SK-N-DZ (cell line): Measurements from ENCODE around the gene RPLP2. TPM values are rescaled to one million over a fixed set of nuclear protein-coding genes. Genes with fewer than 3 reads are reported as not detected.
A peak's percentile ranks its signal among the peaks of the same experiment; 100 is the strongest.

ENCODE experiments used
- DNase-seq: peaks from one replicate; pipeline ENCODE4 v3.0.0-alpha.2; 2015; ENCODE audit warnings: low spot score
- polyA plus RNA-seq, 2 experiments: library from polyadenylated mRNA; depleted of rRNA; stranded (reverse); fragments of >200 nt; gene quantifications; 2 replicates each; pipeline ENCODE4 v1.2.3, GENCODE V29; 2014

RPLP2 gene
- polyA plus RNA-seq (2014; cell fraction: cytosol; rRNA removed) = 565 and 971 TPM in 2 replicates
- 537 and 699 TPM in 2 replicates for polyA plus RNA-seq (2014; cell fraction: nucleus; rRNA removed)

GRCh38 chr11:809287-810039 lies at the start of gene RPLP2:
RPLP2 (plus strand) TSS chr11:809967; CDS start chr11:810235, 268 bp downstream.
- peak; percentile 97 for DNase-seq

DNA sequence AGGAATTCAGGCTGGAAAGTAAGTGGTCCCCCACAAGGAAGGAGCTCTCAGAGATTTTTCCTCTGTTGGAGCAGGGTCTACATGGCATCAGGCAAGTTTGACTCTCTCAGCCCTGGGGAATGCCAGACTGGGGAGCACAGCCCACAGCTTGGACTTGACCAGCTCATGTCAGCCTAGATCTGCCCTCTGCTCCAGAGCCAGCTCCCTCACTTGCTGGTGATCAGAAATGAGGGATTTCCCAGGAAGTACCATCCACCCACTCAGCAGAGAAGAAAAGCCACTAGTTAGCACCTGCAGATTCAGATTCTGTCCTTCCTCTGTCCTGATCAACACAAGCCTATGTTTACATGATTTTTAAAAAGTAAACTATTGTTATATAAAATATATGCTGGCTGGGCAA lies 49.5 kb upstream of the RPLP2 start:
- no peak for DNase-seq

- DNase-seq = no peak
Observed at GRCh38 chr11:761526-762108, 48.1 kb upstream of the RPLP2 start.

DNA sequence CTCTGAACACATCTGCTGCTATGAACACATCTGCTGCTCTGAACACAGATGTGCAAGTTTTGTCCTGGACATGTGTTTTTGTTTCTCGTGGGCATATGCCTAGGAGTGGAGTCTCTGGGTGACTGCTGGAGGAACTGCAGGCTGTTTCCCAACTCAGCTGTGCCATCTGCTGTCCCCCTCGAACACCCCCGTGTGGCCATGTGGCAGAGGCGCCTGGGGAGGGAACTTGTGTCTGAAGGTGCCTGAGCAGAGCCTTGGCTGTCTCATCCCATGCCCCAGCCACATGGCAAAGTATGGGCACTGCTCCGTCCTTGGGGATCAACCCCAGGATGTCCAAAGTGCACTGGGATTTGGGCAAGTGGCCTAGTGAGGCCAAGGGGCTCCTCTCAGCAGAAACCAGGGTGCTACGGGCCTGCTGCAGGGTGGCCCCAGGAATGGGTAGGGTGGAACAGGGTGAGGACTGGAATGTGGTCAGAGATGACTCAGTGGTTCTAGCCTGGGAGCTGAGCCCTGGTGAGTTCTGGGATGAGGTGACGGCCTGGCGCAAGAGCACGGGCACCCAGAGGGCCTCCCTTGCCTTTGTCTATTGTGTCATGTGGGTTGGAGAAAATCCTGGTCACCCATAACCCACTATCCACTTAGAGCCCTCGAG lies 47.2 kb upstream of the RPLP2 start:
- no peak for DNase-seq

- DNase-seq = no peak
Observed at GRCh38 chr11:763073-763463, 46.7 kb upstream of the RPLP2 start.

- DNase-seq = no peak
Observed at GRCh38 chr11:763549-764321, 46.0 kb upstream of the RPLP2 start.

DNA sequence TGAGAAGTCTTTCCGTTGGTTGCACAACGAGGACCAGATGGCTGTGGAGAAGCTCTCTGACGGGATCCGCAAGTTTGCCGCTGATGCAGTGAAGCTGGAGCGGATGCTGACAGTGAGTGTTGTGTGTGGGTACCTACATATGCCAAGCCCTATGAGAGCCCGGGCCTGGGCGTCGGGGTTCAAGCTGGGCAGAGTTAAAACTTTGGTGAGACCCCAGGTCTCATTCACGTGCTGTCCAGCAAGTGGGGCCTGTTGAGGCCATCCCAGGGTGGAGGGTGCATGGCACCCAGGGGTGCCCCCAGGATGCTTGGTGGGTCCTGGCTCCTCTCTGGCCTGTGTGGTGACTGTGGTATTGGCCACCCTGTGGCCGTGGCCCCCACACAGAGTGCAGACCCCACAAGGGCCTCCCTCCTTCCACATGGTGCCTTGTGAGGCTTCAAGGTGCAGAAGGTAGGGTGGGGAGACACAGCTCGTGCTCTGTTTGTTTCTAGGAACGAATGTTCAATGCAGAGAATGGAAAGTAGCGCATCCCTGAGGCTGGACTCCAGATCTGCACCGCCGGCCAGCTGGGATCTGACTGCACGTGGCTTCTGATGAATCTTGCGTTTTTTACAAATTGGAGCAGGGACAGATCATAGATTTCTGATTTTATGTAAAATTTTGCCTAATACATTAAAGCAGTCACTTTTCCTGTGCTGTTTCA lies 45.3 kb upstream of the RPLP2 start:
- DNase-seq = no peak

GRCh38 chr11:765025-765801 lies 44.6 kb upstream of the RPLP2 start:
- DNase-seq = no peak

DNA sequence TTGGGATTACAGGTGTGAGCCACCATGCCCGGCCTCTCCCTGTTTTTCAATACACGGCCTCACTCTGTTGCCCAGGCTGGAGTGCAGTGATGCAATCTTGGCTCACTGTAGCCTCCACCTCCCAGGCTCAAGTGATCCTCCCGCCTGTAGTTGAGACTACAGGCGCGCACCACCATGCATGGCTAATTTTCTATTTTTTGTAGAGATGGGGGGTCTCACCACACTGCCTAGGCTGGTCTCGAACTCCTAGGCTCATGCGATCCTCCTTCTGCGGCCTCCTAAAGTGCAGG lies 44.0 kb upstream of the RPLP2 start:
- DNase-seq = no peak

- no peak for DNase-seq
Observed at GRCh38 chr11:766106-766935, 43.4 kb upstream of the RPLP2 start.

DNA sequence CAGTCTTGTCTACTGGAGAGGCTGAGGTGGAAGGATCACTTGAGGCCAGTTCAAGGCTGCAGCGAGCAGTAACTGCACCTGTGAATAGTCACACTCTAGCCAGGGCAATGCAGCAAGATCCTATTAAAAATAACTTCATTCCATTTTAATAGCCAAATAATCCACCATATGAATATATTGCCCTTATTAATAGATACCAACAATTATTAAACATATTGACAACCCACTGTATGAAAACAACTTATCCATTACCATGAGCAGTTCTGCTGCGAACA lies 42.9 kb upstream of the RPLP2 start:
- no peak for DNase-seq

GRCh38 chr11:767238-767637 lies 42.5 kb upstream of the RPLP2 start:
- DNase-seq = no peak

DNA sequence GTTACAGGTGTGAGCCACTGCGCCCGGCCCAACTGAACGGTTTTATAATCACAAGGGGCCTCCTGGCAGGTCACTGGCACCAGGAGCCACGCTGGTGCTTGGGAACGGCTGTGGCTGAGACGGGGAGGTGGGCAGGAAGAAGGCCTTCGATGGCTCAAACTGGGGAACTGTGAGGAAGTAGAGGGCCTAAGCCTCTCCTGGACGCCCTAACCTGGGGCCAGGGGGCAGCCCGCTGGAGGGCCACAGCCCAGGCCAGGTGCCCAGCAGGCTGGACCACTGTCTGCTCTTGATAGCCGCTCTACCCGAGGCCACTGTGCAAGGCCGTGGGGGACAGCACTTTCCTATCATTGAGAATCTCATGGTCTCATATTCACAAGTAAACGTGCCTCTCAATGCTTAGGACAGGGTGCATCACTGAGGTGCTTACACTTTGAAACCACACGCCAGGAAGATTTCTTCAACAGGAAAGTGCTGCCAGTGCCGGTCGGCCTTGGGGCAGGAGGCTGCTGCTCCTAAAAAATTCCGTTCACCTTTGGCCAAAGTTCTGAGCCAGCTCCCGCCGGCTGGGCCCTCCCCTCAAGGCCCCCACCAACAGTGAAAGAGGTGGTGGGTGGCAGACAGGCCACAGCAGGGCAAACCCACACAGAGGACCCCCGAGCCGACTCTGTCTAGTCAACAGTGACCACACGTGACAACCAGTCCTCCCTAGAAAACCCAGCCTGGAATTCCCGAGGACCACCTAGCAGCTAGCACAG lies 39.7 kb upstream of the RPLP2 start:
- no peak for DNase-seq

DNA sequence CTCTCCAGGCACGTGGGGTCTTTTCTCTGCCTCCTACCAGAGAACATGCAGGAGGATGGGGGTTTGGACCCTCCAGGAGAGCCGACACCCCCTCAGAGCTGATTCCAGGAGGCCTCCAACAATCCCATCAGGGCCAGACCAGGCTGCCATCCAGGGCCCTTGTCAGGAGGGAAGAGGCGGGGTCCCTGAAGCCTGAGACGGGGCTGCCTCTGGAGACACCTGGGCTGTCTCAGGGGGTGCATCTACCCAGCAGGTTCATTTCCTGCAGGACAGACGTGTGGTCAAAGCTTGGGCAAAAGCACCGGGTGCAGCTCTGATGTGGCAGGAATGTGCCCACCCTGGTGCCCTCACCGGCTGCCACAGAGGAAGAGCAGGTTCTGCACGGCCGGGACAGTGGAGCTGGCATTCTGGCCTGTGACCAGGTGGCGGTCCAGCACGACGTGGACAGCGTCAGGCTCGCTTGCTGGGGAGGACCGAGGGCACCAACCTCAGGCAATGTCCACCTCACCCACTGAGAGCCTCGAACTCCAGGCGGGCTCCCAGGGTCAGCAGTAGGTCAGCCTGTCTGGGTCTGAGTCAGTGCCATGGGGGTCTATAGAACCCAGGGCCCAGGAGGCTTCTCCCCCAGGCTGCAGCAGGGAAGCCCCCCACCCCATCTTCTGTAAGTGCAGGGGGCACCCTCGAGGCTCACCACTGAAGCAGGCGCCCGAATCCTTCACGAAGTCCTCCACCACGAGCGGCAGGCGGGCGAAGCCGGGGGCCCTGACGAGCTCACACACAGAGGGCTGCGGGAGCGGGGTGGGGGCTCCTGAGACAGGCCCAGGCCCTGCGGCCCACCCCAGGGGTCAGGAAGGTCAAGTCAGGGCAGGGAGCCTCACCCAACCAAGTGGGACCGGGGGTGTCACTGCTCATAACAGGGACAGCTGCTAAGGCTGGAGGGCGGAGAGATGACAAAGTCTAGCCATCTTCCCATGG lies 38.8 kb upstream of the RPLP2 start:
- no peak for DNase-seq

- no peak for DNase-seq
Observed at GRCh38 chr11:771617-772204, 38.1 kb upstream of the RPLP2 start.

GRCh38 chr11:772429-773390 lies 37.1 kb upstream of the RPLP2 start:
- DNase-seq = no peak

DNA sequence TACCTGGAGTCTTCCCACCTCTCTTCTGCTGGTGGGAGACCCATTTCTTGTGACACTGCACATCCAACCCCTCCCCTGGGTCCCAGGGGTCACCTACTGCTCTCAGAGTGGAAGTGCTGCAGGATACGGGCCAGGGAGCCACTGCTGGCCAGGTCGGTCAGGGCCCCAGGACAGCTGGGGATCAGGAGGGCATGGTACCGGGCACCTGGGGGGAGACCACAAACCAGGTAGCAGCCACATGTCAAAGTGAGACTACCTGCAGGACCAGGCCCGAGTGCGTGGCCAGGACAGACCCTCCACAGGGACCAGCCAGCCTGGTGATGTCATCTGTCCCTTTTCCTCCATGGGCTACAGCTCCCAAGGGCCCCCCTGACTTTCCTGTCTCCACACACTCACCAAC lies 36.3 kb upstream of the RPLP2 start:
- DNase-seq = no peak
